Measurements from ENCODE around the gene NRSN2.

- TF ChIP-seq SP1 (IDR thresholded peaks at IDR 0.05), result no peak
- no peak for TF ChIP-seq HDGF (IDR thresholded peaks at IDR 0.05; ENCODE audit: borderline replicate concordance)
- no peak for TF ChIP-seq ARNT (IDR thresholded peaks at IDR 0.05)
- no peak for TF ChIP-seq ELF4 (IDR thresholded peaks at IDR 0.05)
- TF ChIP-seq SUZ12 (IDR thresholded peaks at IDR 0.05), result no peak
- TF ChIP-seq FOXK2 (IDR thresholded peaks at IDR 0.05), result no peak
- no peak for TF ChIP-seq CTBP1 (IDR thresholded peaks at IDR 0.05; ENCODE audit: borderline replicate concordance)
Observed at GRCh38 chr20:309306-309840, 37.5 kb upstream of the NRSN2 start.

All from HEK293T (cell line).